ENCODE data around the gene PLA2G6. TPM values are rescaled to one million over a fixed set of nuclear protein-coding genes. Genes with fewer than 3 reads are reported as not detected.

The PLA2G6 gene
- total RNA-seq, 1 experiment from 2014 or later = 16.2 TPM

- in situ Hi-C loops (cut with HindIII; ENCODE audit: low pct_unique_long_range_greater_than_20kb, low sequenced_read_pairs) = no loop called here
- Histone ChIP-seq H3K27me3 (ENCODE audit: control insufficient read depth, insufficient read depth, low read length) (no peaks in the 10 kb centered on the region), H3K9me3 (ENCODE audit: control insufficient read depth, insufficient read depth, low read depth, low read length) (no peaks in the 10 kb centered on the region), H3K4me3 (ENCODE audit: low read depth in 2 of 2, low read length in 2 of 2) (no peak overlapping the region), H3K36me3 (ENCODE audit: control insufficient read depth, insufficient read depth, low read length) (no peaks in the 10 kb centered on the region), H3K27ac (ENCODE audit: low read length) (no peak overlapping the region), H3K4me1 (ENCODE audit: control insufficient read depth, insufficient read depth, low read length) (no peaks in the 10 kb centered on the region)
- ChIA-PET POLR2A (no interaction called here), CTCF (no interaction called here)
- intact Hi-C loops (cut with micrococcal nuclease; ENCODE audit: unreplicated experiment) = no loop called here
- BruUV-seq (replicated peaks) = no TSS peak
- no peak for ATAC-seq
- no peak for DNase-seq (ENCODE audit: low read depth, low spot score)
- no peak for TF ChIP-seq REST (IDR thresholded peaks at IDR 0.05; ENCODE audit: insufficient read depth in 1 of 2, low read depth in 2 of 2, low read length in 1 of 2)
- no peak for TF ChIP-seq TCF7L2 (IDR thresholded peaks at IDR 0.05; ENCODE audit: low read depth, low read length)
- TF ChIP-seq POLR2AphosphoS5 (IDR thresholded peaks at IDR 0.05; ENCODE audit: low read depth, low read length) = no peak
- no peak for TF ChIP-seq CTCF (IDR thresholded peaks at IDR 0.05)
- TF ChIP-seq SIN3A (IDR thresholded peaks at IDR 0.05; ENCODE audit: borderline replicate concordance, insufficient read depth, low read depth, low read length) = no peak
Observed at GRCh38 chr22:38133331-38133730, 48.3 kb downstream of the PLA2G6 start.

- Histone ChIP-seq H3K9me3 (ENCODE audit: control insufficient read depth, insufficient read depth, low read depth, low read length) (no peaks in the 10 kb centered on the region), H3K27me3 (ENCODE audit: control insufficient read depth, insufficient read depth, low read length) (no peaks in the 10 kb centered on the region), H3K4me1 (ENCODE audit: control insufficient read depth, insufficient read depth, low read length) (no peaks in the 10 kb centered on the region), H3K4me3 (ENCODE audit: low read depth in 2 of 2, low read length in 2 of 2) (no peak overlapping the region), H3K36me3 (ENCODE audit: control insufficient read depth, insufficient read depth, low read length) (no peaks in the 10 kb centered on the region), H3K27ac (ENCODE audit: low read length) (no peak overlapping the region)
- DNase-seq (ENCODE audit: low read depth, low spot score) (no peak), ATAC-seq (no peak)
- in situ Hi-C loops (cut with HindIII; ENCODE audit: low pct_unique_long_range_greater_than_20kb, low sequenced_read_pairs) (no loop called here), intact Hi-C loops (cut with micrococcal nuclease; ENCODE audit: unreplicated experiment) (no loop called here)
- BruUV-seq (replicated peaks) = no TSS peak
- POLR2A ChIA-PET = no interaction called here
- CTCF ChIA-PET = no interaction called here
- TF ChIP-seq SIN3A (IDR thresholded peaks at IDR 0.05; ENCODE audit: borderline replicate concordance, insufficient read depth, low read depth, low read length) = no peak
- TF ChIP-seq TCF7L2 (IDR thresholded peaks at IDR 0.05; ENCODE audit: low read depth, low read length) = no peak
- no peak for TF ChIP-seq POLR2AphosphoS5 (IDR thresholded peaks at IDR 0.05; ENCODE audit: low read depth, low read length)
- no peak for TF ChIP-seq REST (IDR thresholded peaks at IDR 0.05; ENCODE audit: insufficient read depth in 1 of 2, low read depth in 2 of 2, low read length in 1 of 2)
- no peak for TF ChIP-seq CTCF (IDR thresholded peaks at IDR 0.05)
Observed at GRCh38 chr22:38132794-38133193, 48.8 kb downstream of the PLA2G6 start.
